ENCODE measurements around the gene PUM2. TPM values are rescaled to one million over a fixed set of nuclear protein-coding genes. Genes with fewer than 3 reads are reported as not detected.

The PUM2 gene
- total RNA-seq, 6 experiments from 2014 or later, result 60.3 to 69.0 (median 64.8) TPM

GRCh38 chr2:20357638-20358389 lies 7.2 kb upstream of the PUM2 start:
- Mint-ChIP-seq H3K4me1 (ENCODE audit: low read depth) (peaks cover 15% of the 10 kb centered on the region), H3K27ac (no peak overlapping the region)
- no peak for TF ChIP-seq CTCF (IDR thresholded peaks at IDR 0.05)

GRCh38 chr2:20356042-20356441 lies 5.4 kb upstream of the PUM2 start:
- peak; percentile 52 for DNase-seq
- H3K4me1 Mint-ChIP-seq (ENCODE audit: low read depth), result peaks cover 7% of the 10 kb centered on the region
- 0 out of 2 replicates have a peak, but pooled peaks cover 5% of the 10 kb centered on the region for H3K36me3 Mint-ChIP-seq (ENCODE audit: low read depth)
- H3K4me3 Mint-ChIP-seq, result no peak overlapping the region
- no peak for TF ChIP-seq CTCF (IDR thresholded peaks at IDR 0.05)
- H3K27ac Mint-ChIP-seq, result no peak overlapping the region
- H3K27me3 Mint-ChIP-seq (ENCODE audit: insufficient read depth), result no peaks in the 10 kb centered on the region
- no peaks in the 10 kb centered on the region for H3K9me3 Mint-ChIP-seq

More at GRCh38 chr2:20357638-20358389, 7.2 kb upstream of the PUM2 start:
- H3K9me3 Mint-ChIP-seq, result no peaks in the 10 kb centered on the region
- no peaks in the 10 kb centered on the region for H3K27me3 Mint-ChIP-seq (ENCODE audit: insufficient read depth)
- 0 out of 2 replicates have a peak, but pooled peaks cover 5% of the 10 kb centered on the region for H3K36me3 Mint-ChIP-seq (ENCODE audit: low read depth)
- DNase-seq, result no peak
- H3K4me3 Mint-ChIP-seq, result no peak overlapping the region

GRCh38 chr2:20355131-20355530 lies 4.5 kb upstream of the PUM2 start:
- Mint-ChIP-seq H3K4me1 (ENCODE audit: low read depth) (peaks cover 7% of the 10 kb centered on the region), H3K27ac (no peak overlapping the region), H3K36me3 (ENCODE audit: low read depth) (0 out of 2 replicates have a peak, but pooled peaks cover 5% of the 10 kb centered on the region), H3K27me3 (ENCODE audit: insufficient read depth) (no peaks in the 10 kb centered on the region), H3K4me3 (no peak overlapping the region), H3K9me3 (no peaks in the 10 kb centered on the region)
- TF ChIP-seq CTCF (IDR thresholded peaks at IDR 0.05), result no peak
- no peak for DNase-seq

- peaks cover 13% of the 10 kb centered on the region; the same call in 1 of the 2 replicates for H3K36me3 Mint-ChIP-seq (ENCODE audit: low read depth)
- H3K9me3 Mint-ChIP-seq, result no peaks in the 10 kb centered on the region
- no peak for DNase-seq
- peaks cover 21% of the 10 kb centered on the region for H3K4me1 Mint-ChIP-seq (ENCODE audit: low read depth)
- H3K4me3 Mint-ChIP-seq, result no peak overlapping the region
- H3K27ac Mint-ChIP-seq, result no peak overlapping the region
- no peak for TF ChIP-seq CTCF (IDR thresholded peaks at IDR 0.05)
- no peaks in the 10 kb centered on the region for H3K27me3 Mint-ChIP-seq (ENCODE audit: insufficient read depth)
These were observed 2.8 kb upstream of the PUM2 start for GRCh38 chr2:20353241-20353992.

GRCh38 chr2:20352581-20353216 lies 2.1 kb upstream of the PUM2 start:
- DNase-seq, result no peak
- H3K27ac Mint-ChIP-seq, result no peak overlapping the region
- H3K9me3 Mint-ChIP-seq, result no peaks in the 10 kb centered on the region
- no peak overlapping the region for H3K4me3 Mint-ChIP-seq
- TF ChIP-seq CTCF (IDR thresholded peaks at IDR 0.05), result no peak
- H3K27me3 Mint-ChIP-seq (ENCODE audit: insufficient read depth), result no peaks in the 10 kb centered on the region
- H3K36me3 Mint-ChIP-seq (ENCODE audit: low read depth), result peaks cover 16% of the 10 kb centered on the region; the same call in 1 of the 2 replicates
- peaks cover 27% of the 10 kb centered on the region for H3K4me1 Mint-ChIP-seq (ENCODE audit: low read depth)
